NB4 (cell line): Measurements from ENCODE around the gene CLASRP.

Experiments
- CTCF ChIP-seq: IDR thresholded peaks from one replicate; pipeline ENCODE4 v1.5.1; 2012; ENCODE audit warnings: low read depth, low read length
- POLR2A ChIP-seq: IDR thresholded peaks from 2 replicates; pipeline ENCODE4 v1.6.1; 2011; ENCODE audit warnings: mild to moderate bottlenecking; ENCODE audit not compliant: insufficient read length; ENCODE audit errors: extremely low read depth

- TF ChIP-seq CTCF (no peak), POLR2A (no peak)
These were observed 2.3 kb downstream of the CLASRP start for GRCh38 chr19:45041125-45041524.
